Measurements from ENCODE around the gene HLA-DQB1. TPM values are rescaled to one million over a fixed set of nuclear protein-coding genes. Genes with fewer than 3 reads are reported as not detected.

Gene HLA-DQB1
- total RNA-seq, 1 experiment from 2014 or later, result 3.8 TPM

DNA sequence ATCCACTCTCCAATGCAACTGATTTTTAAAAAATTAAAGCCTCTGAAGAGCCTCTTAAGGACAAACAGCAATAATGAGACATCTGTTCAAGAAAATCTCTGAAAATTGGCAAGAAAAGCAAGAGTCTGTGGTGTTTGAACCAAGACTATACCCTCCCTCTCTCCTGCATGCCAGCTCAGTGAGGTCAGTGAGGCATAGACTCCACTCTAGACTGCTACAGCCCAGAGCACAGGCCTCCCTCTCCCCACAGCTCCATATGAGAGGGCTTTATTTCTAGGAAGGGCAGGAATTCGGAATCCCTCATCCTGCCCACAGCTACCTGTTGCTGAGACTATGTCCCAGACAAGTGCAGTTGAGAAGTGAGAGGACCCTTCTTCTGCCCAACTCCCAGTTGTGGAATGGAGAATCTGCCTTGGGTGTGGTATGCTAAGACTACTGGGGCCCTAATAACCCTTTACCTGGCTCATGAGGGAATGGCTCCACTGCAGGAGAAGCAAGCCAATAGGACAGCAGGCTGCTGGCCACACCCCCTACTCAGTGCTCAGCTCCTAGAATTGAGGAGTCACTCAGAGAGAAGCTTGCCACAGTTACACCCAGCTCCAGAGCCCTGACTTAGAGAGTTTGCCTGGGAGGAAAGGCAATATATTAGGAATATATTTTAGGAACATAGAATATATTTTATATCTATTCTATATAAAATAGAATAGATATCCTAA lies 51.9 kb downstream of the HLA-DQB1 start:
- TF ChIP-seq, protein P1, sequence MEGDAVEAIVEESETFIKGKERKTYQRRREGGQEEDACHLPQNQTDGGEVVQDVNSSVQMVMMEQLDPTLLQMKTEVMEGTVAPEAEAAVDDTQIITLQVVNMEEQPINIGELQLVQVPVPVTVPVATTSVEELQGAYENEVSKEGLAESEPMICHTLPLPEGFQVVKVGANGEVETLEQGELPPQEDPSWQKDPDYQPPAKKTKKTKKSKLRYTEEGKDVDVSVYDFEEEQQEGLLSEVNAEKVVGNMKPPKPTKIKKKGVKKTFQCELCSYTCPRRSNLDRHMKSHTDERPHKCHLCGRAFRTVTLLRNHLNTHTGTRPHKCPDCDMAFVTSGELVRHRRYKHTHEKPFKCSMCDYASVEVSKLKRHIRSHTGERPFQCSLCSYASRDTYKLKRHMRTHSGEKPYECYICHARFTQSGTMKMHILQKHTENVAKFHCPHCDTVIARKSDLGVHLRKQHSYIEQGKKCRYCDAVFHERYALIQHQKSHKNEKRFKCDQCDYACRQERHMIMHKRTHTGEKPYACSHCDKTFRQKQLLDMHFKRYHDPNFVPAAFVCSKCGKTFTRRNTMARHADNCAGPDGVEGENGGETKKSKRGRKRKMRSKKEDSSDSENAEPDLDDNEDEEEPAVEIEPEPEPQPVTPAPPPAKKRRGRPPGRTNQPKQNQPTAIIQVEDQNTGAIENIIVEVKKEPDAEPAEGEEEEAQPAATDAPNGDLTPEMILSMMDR (conservative IDR thresholded peaks at IDR 0.05), result no peak
- no peak for TF ChIP-seq EZH2 (IDR thresholded peaks at IDR 0.05; ENCODE audit: low read depth)
- Histone ChIP-seq H2AFZ (no peak overlapping the region), H3K4me2 (no peak overlapping the region), H3K4me1 (replicated peaks; ENCODE audit: insufficient read depth) (no peaks in the 10 kb centered on the region), H3K27me3 (ENCODE audit: insufficient read depth, low read depth) (no peaks in the 10 kb centered on the region; the same call in 1 of the 2 replicates), H3K27ac (no peak overlapping the region), H3K79me2 (ENCODE audit: low read depth) (no peaks in the 10 kb centered on the region), H4K20me1 (ENCODE audit: insufficient read depth) (no peaks in the 10 kb centered on the region), H3F3A (ENCODE audit: insufficient read depth, low read depth) (no peaks in the 10 kb centered on the region), H3K9me2 (ENCODE audit: insufficient read depth) (no peaks in the 10 kb centered on the region; the same call in 1 of the 2 replicates), H3K9me3 (ENCODE audit: insufficient read depth, low read depth) (no peaks in the 10 kb centered on the region), H3K4me3 (no peak overlapping the region), H3K36me3 (ENCODE audit: low read depth) (no peaks in the 10 kb centered on the region)
- no TSS peak for BruUV-seq (replicated peaks)
- CTCF ChIA-PET, result no interaction called here
- DNase-seq, result no peak
- POLR2A ChIA-PET (ENCODE audit: unreplicated experiment), result no interaction called here
- intact Hi-C loops (cut with micrococcal nuclease; ENCODE audit: unreplicated experiment), result no loop called here

DNA sequence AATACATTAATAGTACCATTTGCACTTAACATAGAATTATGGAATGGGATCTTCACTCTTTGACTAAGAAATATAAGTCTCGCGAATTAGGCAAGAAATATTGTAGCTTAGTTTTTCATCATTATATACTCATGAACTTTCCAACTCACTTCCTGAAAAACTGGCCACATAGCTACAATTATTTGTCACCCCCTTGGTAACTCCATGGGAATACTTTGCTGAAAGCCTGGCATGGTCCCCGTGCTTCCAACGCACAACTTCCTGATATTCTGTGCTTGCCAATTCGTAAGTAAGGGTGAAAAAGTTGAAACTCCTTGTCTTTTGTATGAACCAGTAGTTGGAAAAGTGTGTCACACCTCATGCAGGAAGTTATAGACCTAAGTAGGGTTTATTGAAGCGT lies 53.0 kb downstream of the HLA-DQB1 start:
- H3K9me2 ChIP-seq (ENCODE audit: insufficient read depth), result no peaks in the 10 kb centered on the region; the same call in 1 of the 2 replicates
- no peak overlapping the region for H3K4me3 ChIP-seq
- H3K79me2 ChIP-seq (ENCODE audit: low read depth), result no peaks in the 10 kb centered on the region
- H3K4me2 ChIP-seq, result no peak overlapping the region
- no peak overlapping the region for H2AFZ ChIP-seq
- POLR2A ChIA-PET (ENCODE audit: unreplicated experiment), result no interaction called here
- intact Hi-C loops (cut with micrococcal nuclease; ENCODE audit: unreplicated experiment), result no loop called here
- no peaks in the 10 kb centered on the region for H3K36me3 ChIP-seq (ENCODE audit: low read depth)
- no peaks in the 10 kb centered on the region for H3K9me3 ChIP-seq (ENCODE audit: insufficient read depth, low read depth)
- BruUV-seq (replicated peaks), result no TSS peak
- H3K27ac ChIP-seq, result no peak overlapping the region
- DNase-seq, result no peak
- CTCF ChIA-PET, result no interaction called here
- no peaks in the 10 kb centered on the region; the same call in 1 of the 2 replicates for H3K27me3 ChIP-seq (ENCODE audit: insufficient read depth, low read depth)
- no peaks in the 10 kb centered on the region for H4K20me1 ChIP-seq (ENCODE audit: insufficient read depth)
- no peaks in the 10 kb centered on the region for H3F3A ChIP-seq (ENCODE audit: insufficient read depth, low read depth)
- no peaks in the 10 kb centered on the region for H3K4me1 ChIP-seq (replicated peaks; ENCODE audit: insufficient read depth)
- TF ChIP-seq, protein P1 (conservative IDR thresholded peaks at IDR 0.05), result no peak
- TF ChIP-seq EZH2 (IDR thresholded peaks at IDR 0.05; ENCODE audit: low read depth), result no peak

DNA sequence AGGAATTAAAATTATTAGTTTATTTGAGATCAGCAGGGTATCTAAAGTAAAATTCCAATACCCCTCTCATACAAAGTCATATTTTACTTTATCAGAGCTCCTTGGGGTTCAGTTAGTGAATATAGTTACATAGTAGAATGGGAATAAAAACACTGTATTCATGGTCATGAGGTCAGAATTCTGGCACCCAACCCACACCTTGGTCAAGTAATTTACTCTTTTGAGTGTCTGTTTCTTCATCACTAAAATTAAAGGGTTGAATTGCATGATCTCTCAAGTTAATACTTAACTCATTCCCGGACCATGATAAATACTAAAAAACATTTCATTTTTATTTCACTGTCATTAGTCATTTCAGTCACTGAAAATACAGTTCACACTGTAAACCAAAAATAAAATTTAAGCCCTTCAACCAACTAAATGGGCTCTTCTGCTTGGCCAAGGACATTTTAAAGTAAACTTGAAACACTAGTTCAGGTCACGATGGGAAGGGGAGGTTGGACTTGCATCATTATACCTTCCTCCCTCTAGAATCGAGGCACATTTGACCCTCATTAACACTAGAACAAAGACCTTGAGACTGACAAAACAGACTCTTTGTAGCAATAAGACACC lies 55.7 kb downstream of the HLA-DQB1 start:
- Histone ChIP-seq H3K4me3 (no peak overlapping the region), H3K27me3 (ENCODE audit: insufficient read depth, low read depth) (peaks cover 1% of the 10 kb centered on the region), H3K4me2 (no peak overlapping the region), H2AFZ (no peak overlapping the region), H3K4me1 (replicated peaks; ENCODE audit: insufficient read depth) (no peaks in the 10 kb centered on the region), H3F3A (ENCODE audit: insufficient read depth, low read depth) (no peaks in the 10 kb centered on the region), H3K27ac (no peak overlapping the region), H4K20me1 (ENCODE audit: insufficient read depth) (no peaks in the 10 kb centered on the region), H3K79me2 (ENCODE audit: low read depth) (no peaks in the 10 kb centered on the region), H3K9me2 (ENCODE audit: insufficient read depth) (no peaks in the 10 kb centered on the region; the same call in 1 of the 2 replicates), H3K9me3 (ENCODE audit: insufficient read depth, low read depth) (no peaks in the 10 kb centered on the region), H3K36me3 (ENCODE audit: low read depth) (no peaks in the 10 kb centered on the region)
- TF ChIP-seq, protein P1 (conservative IDR thresholded peaks at IDR 0.05), result no peak
- TF ChIP-seq EZH2 (IDR thresholded peaks at IDR 0.05; ENCODE audit: low read depth), result no peak
- ChIA-PET CTCF (interaction anchor here (0.7 kb wide), 1 partner anchor 274 kb away, joined by 3 read pairs; no protein-coding TSS in a partner anchor), POLR2A (ENCODE audit: unreplicated experiment) (no interaction called here)
- BruUV-seq (replicated peaks), result no TSS peak
- intact Hi-C loops (cut with micrococcal nuclease; ENCODE audit: unreplicated experiment), result no loop called here
- no peak for DNase-seq
